Skeletal muscle satellite cell (primary cell): Measurements from ENCODE around the gene BEND3. TPM values are rescaled to one million over a fixed set of nuclear protein-coding genes. Genes with fewer than 3 reads are reported as not detected.
"Not testable (repeated sequence)": the region's sequence is repeated elsewhere in the genome, so short reads cannot be mapped to it uniquely, and the experiment has no call there.

Source experiments
- H3K27me3 ChIP-seq: 2 replicates; pipeline ENCODE4 v1.7.0; 2013; ENCODE audit warnings: low read length; ENCODE audit not compliant: control insufficient read depth, insufficient read depth
- H3K36me3 ChIP-seq: 2 replicates; pipeline ENCODE4 v1.7.0; 2013; ENCODE audit warnings: mild to moderate bottlenecking, control low read depth, low read length; ENCODE audit not compliant: insufficient read depth
- H3K4me1 ChIP-seq: 2 replicates; pipeline ENCODE4 v1.7.0; 2013; ENCODE audit warnings: low read length; ENCODE audit not compliant: control insufficient read depth, insufficient read depth
- H3K4me2 ChIP-seq: 2 replicates; pipeline ENCODE4 v1.7.0; 2013; ENCODE audit warnings: mild to moderate bottlenecking, low read length
- H3K4me3 ChIP-seq: 2 replicates; pipeline ENCODE4 v1.7.0; 2013; ENCODE audit warnings: low read length
- H3K9ac ChIP-seq: 2 replicates; pipeline ENCODE4 v1.7.0; 2013; ENCODE audit warnings: mild to moderate bottlenecking, low read depth, low read length, moderate library complexity
- H3K9me3 ChIP-seq: replicated peaks from 2 replicates; pipeline ENCODE4 v1.7.0; 2013; ENCODE audit warnings: mild to moderate bottlenecking, control low read depth, low read length
- small RNA-seq: library from RNA; depleted of rRNA; stranded (forward); fragments of <200 nt; gene quantifications from one replicate; pipeline ENCODE3, GENCODE V24; 2012

BEND3 gene

DNA sequence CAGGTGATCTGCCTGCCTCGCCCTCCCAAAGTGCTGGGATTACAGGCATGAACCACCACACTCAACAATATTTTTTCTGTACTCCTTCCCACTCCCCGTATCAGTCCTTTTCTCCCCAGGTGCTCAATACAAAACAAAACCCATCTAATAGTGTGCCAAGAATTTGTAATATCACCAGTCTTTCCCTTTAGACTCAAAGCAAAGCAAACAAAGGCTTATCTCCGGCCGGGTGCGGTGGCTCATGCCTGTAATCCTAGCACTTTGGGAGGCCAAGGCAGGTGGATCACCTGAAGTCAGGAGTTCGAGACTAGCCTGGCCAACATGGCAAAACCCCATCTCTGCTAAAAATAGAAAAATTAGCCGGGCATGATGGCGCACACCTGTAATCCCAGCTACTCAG lies 95.7 kb downstream of the BEND3 start:
- not testable (repeated sequence) for H3K9me3 ChIP-seq, H3K36me3 ChIP-seq, H3K4me2 ChIP-seq, H3K27me3 ChIP-seq, H3K9ac ChIP-seq, H3K4me1 ChIP-seq, H3K4me3 ChIP-seq

DNA sequence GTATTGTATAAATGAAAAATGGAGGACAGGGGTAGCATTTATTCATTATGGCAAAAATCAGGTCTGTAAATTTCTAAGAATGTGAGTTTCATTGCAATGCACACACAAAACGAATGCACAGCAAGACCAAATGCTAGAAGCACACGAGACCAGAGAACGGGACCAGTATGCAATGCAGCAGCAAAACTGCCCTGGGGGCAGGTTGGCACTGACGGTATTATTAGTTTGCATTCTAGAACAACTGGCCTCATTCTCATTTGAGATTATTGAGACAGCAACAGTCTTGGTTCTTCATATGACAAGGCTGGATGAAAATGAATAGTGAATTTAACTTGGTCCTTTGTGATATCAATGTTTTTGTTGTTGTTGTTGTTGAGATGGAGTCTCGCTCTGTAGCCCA lies 96.3 kb downstream of the BEND3 start:
- H3K36me3 ChIP-seq: no peaks in the 10 kb centered on the region
- no peak overlapping the region for H3K4me2 ChIP-seq
- no peak overlapping the region for H3K4me3 ChIP-seq
- no peaks in the 10 kb centered on the region for H3K4me1 ChIP-seq
- H3K9me3 ChIP-seq: no peaks in the 10 kb centered on the region
- peaks cover 5% of the 10 kb centered on the region for H3K27me3 ChIP-seq
- H3K9ac ChIP-seq: no peak overlapping the region

Small RNA genes lying within 50 kb of the gene (small RNA-seq; reads per million reads assigned to genes)
- gene RNU6-1299P: not detected
